HG02610 (cell line): ENCODE data around the gene CCNG2.

Source experiments
- ATAC-seq: cut with Tn5 transposase; IDR thresholded peaks from one replicate; pipeline ENCODE4 v1.9.1; 2021; ENCODE audit warnings: mild to moderate bottlenecking, moderate library complexity; ENCODE audit not compliant: unreplicated experiment

The CCNG2 gene

GRCh38 chr4:77174426-77174825 is 17.4 kb downstream of the CCNG2 start:
- ATAC-seq, result no peak

DNA sequence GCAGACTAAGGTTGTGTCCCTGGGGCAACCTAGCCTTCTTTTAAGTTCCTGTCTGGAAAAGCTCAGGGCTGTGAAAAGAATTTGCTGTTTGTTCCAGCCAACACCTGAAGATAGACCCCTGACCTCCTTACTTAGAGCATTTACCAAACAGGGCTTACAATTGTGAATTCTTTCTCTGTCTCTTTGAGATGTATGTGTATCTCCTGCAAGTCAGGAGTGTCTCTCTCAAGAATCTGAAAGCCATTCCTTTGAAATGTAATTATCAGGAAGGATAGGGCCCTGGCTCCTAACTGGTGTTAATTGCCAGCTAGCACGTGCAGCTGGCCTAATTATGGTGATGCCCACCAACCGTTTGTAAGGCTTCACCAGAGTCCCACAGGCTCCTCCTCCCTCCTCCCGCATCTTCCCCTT is 18.2 kb downstream of the CCNG2 start:
- ATAC-seq, result no peak

GRCh38 chr4:77176640-77177039 is 19.6 kb downstream of the CCNG2 start:
- no peak for ATAC-seq

DNA sequence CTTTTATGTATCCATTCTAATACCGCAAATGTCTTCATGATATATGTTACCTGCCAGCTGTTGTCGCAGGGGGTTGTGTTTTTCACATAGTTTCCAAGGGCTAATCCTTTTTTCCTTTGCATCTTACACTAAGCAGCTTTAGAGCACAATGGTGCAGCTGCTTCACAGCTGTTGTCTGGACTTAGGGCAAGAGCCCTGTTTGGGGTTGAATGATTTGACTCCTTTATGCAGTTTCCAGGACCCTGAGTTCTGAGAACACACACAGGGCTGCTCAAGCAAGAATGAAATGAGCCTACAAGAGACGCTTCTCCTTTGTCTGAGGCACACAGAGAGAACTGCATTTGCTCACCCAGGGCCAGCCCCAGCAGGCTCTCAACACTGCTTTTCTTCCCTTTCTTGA is 20.2 kb downstream of the CCNG2 start:
- ATAC-seq, result no peak

- ATAC-seq, result no peak
Observed at GRCh38 chr4:77178560-77178959, 21.6 kb downstream of the CCNG2 start.

GRCh38 chr4:77179519-77179918 is 22.5 kb downstream of the CCNG2 start:
- no peak for ATAC-seq

DNA sequence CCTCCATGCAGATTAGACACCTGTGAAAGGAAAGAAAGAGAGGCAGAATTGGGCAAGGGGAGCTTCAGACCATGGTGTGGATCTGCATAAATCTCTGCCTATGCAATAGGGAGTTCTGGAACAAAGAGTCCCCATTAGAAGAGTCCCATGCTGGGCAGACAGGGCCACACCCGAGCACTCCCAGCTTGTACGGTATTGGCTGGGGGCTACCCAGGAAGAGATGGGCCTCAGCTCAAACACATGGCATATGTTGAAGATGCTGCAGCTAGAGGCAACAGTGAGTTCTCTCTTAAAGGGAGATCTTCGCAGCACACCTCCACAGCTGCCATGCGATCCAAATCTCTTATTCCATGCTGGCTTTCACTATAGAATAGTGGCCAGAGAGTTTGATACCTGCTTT is 24.7 kb downstream of the CCNG2 start:
- ATAC-seq, result no peak

- ATAC-seq, result no peak
Observed at GRCh38 chr4:77183777-77184420, 26.9 kb downstream of the CCNG2 start.

DNA sequence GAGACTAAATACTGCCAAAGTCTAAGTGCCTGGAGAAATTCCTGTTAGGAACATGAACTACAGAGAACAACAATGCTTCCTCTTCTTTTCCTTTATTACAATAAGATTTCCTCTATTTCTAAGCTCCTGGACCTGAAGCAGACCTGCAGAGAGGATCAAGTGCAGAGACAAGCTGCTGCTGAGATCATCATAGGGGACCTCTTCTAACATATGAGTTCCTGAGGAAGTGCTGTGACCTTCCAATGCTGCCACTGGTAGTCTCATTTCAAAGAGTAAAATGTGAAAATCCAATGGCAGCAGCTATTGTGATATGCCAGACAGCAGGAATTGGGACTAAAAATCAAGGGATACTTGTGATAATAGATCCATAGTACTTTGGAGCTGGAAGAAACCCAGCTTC is 28.0 kb downstream of the CCNG2 start:
- ATAC-seq, result no peak

DNA sequence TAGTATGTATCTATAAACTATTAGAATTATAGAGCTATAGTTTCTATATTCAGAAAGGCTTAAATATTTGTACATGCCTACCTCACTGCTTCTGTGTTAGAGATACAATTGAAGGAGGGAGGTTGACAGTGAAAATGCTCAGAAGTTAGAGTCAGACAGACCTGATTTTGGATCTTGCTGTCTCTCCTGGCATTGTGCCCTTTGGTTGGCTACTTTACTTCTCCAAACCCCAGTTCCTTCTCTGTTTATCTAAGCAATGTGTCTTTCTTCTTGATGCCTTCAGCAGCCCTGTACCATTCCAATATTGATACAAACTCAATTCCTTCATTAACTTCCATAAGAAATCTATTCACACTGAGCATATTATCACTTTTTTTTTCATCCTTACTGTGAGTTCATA is 28.7 kb downstream of the CCNG2 start:
- ATAC-seq, result no peak

GRCh38 chr4:77187322-77187721 is 30.3 kb downstream of the CCNG2 start:
- ATAC-seq, result no peak

DNA sequence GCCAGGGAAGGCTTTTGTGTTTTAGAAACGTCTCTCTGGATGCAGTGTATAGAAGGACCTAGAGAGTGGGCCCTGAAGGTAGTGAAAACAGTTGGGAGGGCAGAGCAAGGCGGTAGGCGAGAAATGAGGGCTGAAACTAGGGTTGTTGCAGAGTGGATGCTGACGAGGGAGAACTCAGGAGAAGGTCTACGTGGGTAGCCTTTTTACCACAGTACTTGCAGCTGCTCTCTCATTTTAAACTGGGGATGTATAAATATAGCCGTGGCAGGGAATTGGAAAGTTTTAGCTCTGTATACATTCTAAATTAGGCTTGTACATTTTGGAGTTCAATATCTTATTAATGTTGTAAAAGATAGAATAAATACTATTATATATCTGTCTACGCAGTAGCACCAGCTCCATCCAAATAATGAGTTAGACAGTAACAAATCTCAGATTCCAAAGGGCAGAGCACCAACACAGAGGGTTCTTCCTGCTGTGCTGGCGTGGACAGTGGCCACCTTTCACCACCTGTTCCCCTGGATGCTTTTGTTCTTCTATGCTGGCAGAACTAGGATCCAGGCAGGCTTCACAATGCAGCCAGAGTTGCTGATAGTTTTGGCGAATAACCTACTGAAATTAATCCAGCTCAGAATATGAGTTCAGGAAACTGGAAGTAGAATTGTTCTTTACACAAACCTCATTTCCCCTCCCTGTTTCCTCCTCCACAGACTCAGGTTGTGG is 31.7 kb downstream of the CCNG2 start:
- ATAC-seq, result no peak

- no peak for ATAC-seq
Observed at GRCh38 chr4:77189412-77189811, 32.4 kb downstream of the CCNG2 start.

DNA sequence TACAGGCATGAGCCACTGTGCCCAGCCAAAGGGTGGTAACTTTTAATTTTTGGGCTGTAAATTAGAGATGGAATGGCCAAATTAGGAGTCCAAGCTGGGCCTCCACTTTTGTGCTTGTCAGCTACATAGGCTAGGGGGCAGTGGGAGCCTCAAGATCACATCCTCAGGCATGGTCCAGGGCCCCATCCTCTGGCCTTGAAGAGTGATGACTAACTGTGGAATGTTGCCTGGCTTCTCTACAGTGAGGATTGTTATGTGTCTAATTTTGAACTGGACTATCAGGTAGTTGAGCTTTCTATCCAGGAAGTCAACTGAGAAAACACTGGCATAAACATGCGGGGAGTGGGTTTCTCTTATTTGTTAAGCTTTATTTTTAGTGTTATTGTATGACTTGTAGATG is 33.0 kb downstream of the CCNG2 start:
- ATAC-seq, result no peak

DNA sequence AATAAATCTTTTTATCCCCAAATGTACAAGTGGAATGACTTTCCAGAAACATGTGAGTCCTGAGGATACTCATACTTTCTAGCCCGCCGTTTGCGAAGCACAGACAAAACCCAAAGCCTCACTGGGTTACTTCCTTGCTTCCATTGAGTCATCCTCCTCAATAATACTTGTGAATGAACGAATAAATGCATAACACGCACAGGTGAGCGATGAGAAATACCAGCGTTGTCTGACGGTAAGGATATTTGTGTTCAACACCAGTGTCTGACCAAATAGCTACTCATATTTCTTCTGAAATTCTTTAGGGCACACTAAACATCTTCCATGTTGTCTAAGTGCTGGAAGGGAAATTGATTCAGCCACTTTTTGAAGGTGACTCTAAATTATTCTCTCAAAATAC is 36.0 kb downstream of the CCNG2 start:
- ATAC-seq, result no peak

DNA sequence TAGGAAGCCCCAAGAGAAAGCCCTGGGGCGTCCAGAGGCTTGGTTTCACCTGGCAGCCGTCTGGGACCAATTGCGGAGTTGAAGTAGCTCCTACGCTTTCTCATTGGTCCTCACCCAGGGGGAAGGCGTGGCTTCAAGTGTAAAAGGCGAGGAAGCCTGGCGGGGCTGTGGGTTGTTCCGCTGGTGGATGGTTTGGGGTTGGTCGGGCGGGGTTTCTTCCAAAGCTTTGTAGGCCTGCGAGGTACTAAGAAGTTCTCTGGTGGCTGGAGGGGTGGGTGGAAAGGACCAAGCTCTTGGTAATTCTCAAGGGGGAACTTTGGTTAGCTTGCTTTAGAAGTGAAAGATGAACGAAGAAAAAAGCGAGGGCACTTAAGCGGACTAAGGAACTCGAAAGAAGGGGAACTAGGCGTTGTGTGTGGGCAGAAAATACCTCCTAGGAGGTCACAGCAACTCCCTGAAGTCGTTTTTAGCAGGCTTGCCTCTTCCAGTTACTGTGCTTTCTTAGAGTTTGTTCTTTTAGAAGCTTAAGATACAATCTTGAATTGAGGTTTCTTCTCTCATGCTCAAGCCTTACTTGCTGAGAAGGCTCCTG is 36.6 kb downstream of the CCNG2 start:
- ATAC-seq, result peak; percentile 92

- ATAC-seq, result no peak
Observed at GRCh38 chr4:77194366-77194765, 37.4 kb downstream of the CCNG2 start.

- no peak for ATAC-seq
Observed at GRCh38 chr4:77194989-77195388, 38.0 kb downstream of the CCNG2 start.

DNA sequence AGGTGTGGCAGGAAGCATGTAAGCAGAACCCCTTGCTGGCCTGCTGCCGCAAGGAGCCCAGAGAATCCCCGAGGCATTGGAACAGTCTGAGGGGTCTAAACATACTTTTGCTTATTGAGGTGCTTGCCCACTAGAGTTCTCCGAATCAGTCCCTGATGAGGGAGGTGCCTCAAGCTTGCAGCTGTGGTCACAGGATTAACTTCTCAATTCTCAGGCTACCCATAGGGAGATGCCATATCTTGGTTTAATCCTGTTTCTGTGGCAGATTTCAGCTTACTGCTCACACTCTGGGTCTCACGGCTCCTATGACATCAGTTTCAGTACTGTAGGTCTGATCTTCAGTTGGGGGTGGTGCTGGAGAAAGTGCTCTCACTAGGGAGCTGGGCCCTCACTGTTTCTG is 39.9 kb downstream of the CCNG2 start:
- peak; percentile 40 for ATAC-seq

DNA sequence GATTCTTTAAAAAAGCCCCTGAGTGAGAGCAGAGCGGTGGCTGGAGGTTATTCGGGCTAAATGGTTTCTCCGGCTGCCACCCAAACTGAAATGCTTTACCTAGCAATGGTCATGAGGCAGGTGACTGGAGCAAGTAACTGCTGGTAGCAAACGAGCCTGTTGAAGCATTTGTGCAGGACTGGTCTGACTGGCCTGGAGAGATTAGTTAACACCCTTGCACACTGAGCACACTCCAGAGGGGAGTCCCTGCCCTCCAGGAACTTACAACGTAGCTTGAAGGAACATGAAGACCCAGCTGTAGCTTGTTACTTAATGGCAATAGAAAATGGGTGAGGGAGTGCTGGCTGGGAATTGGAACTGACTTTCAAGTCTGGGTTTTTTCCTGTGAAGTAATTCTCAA is 40.4 kb downstream of the CCNG2 start:
- ATAC-seq, result no peak

DNA sequence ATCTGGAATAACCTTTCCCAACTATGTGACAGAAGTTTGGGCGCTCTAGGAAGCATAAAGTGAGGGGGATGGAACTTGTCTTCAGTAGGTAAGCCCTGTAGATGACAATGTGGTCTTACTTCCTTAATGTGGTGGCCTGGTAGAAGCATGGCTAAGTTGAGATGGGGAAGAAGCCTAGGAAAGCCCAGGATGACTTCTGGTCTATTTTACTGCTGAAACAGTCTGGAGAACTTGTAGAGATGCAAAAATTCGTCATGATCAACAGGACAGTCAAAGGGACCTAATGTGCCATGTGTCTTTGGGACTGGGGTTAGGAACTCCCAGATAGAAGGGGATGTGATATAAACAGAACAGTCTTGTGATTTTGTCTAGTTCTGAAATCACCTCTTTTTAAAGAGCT is 40.8 kb downstream of the CCNG2 start:
- no peak for ATAC-seq

DNA sequence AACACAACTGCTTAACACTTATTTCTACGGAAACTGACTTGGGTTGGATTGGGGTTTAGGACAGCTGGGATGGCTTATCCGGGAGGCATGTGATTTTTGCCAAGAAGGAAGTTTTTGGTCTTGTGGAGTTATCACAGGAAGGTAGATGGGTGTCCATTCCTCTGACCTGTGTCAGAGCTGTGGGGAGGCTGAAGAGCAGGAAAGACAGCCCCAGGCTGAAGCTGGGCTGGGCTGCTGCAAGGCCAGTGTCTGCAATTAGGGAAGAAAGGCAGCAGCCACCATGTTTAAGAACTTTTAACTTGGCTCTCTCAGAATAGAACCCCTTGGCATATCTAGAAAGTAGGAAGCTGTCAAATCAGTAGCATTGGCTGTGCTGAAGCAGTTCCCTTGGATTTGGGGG is 42.3 kb downstream of the CCNG2 start:
- ATAC-seq, result no peak
